HepG2 (cell line): Measurements from ENCODE around the gene DMTF1. TPM values are rescaled to one million over a fixed set of nuclear protein-coding genes. Genes with fewer than 3 reads are reported as not detected.

Experiments
- ATAC-seq: fragments of 200-7000 bp; cut with Tn5 transposase; 3 replicates; pipeline ENCODE4 v1.9.1; 2020; ENCODE audit warnings: mild to moderate bottlenecking, moderate library complexity
- BruUV-seq: library from RNA; stranded (reverse); fragments of 400-500 nt; replicated peaks from 2 replicates; lab custom pipeline; 2021; lab: Mats Ljungman, UMichigan
- CTCF ChIA-PET: fragments of 300-600 bp; formaldehyde crosslinking; extraction: SDS; loops from one replicate; lab custom pipeline; 2021; ENCODE audit warnings: low total read pairs, inconsistent platforms, low intra/inter-chr PET ratio; lab: Yijun Ruan, JAX
- POLR2A ChIA-PET: fragments of 350-600 bp; sonication (Branson Sonifier 250); formaldehyde crosslinking; loops from one replicate; lab custom pipeline; 2020; ENCODE audit warnings: antibody characterized with exemption, inconsistent platforms; lab: Yijun Ruan, JAX
- DNase-seq: peaks from one replicate; pipeline ENCODE4 v3.0.0-alpha.2; 2015; ENCODE audit warnings: low spot score
- FAIRE-seq: peaks from 3 replicates; lab custom pipeline; 2011; peaks lifted over from hg19 to GRCh38; lab: Jason Lieb, UNC
- H2AFZ ChIP-seq: one replicate; pipeline ENCODE4 v1.6.1; 2011; ENCODE audit warnings: low read length, inconsistent platforms
- H3K27ac ChIP-seq: fragments of 300-600 bp; 3 replicates; pipeline ENCODE4 v1.8.0; 2011; ENCODE audit warnings: mixed run types, mild to moderate bottlenecking, mixed read lengths, low read length, inconsistent platforms; ENCODE audit not compliant: insufficient read depth; ENCODE audit errors: extremely low read length
- H3K27me3 ChIP-seq, 2 experiments: fragments of 200-600 bp in 1 of 2; 2 replicates in 1 of 2; 3 replicates in 1 of 2; pipeline versions ENCODE4 v1.6.0 to v1.8.0; 2011; ENCODE audit warnings: low read length in 2 of 2, mild to moderate bottlenecking in 2 of 2, moderate library complexity in 2 of 2, inconsistent platforms in 1 of 2; ENCODE audit not compliant: insufficient read depth in 2 of 2, control insufficient read depth in 1 of 2
- H3K36me3 ChIP-seq, 2 experiments: fragments of 200-600 bp in 1 of 2; replicated peaks in 1 of 2; 2 replicates in 1 of 2; 3 replicates in 1 of 2; pipeline versions ENCODE4 v1.5.1 to v1.8.0; 2011; ENCODE audit warnings: low read length in 2 of 2, inconsistent platforms in 1 of 2; ENCODE audit not compliant: insufficient read depth in 2 of 2, control insufficient read depth in 1 of 2
- H3K4me1 ChIP-seq: 2 replicates; pipeline ENCODE4 v1.5.1; 2012; ENCODE audit warnings: low read length, inconsistent platforms; ENCODE audit not compliant: insufficient read depth
- H3K4me2 ChIP-seq: 2 replicates; pipeline ENCODE4 v1.6.0; 2011; ENCODE audit warnings: low read depth, low read length, inconsistent platforms
- H3K4me3 ChIP-seq, 3 experiments: fragments of 200-600 bp in 1 of 3; sonication (generic), shearing (Covaris generic) in 1 of 3; replicated peaks in 1 of 3; 2 replicates each; pipeline ENCODE4 v1.5.1; 2011 to 2016; ENCODE audit warnings: low read length in 3 of 3, inconsistent platforms in 2 of 3, low read depth in 2 of 3, mild to moderate bottlenecking in 2 of 3, control low read depth in 1 of 3, mixed read lengths in 1 of 3; ENCODE audit not compliant: insufficient read depth in 1 of 3
- H3K79me2 ChIP-seq: one replicate; pipeline ENCODE4 v1.6.1; 2011; ENCODE audit warnings: low read length, inconsistent platforms; ENCODE audit not compliant: insufficient read depth
- H3K9ac ChIP-seq: 2 replicates; pipeline ENCODE4 v1.6.0; 2011; ENCODE audit warnings: mild to moderate bottlenecking, low read depth, low read length, inconsistent platforms; ENCODE audit not compliant: insufficient read depth
- H3K9me3 ChIP-seq: 2 replicates; pipeline ENCODE4 v1.5.1; 2012; ENCODE audit warnings: mild to moderate bottlenecking, low read length
- H4K20me1 ChIP-seq: 2 replicates; pipeline ENCODE4 v1.6.0; 2011; ENCODE audit warnings: inconsistent platforms, mild to moderate bottlenecking, low read length, moderate library complexity; ENCODE audit not compliant: insufficient read depth
- ATF2 ChIP-seq: sonication (generic); formaldehyde crosslinking; IDR thresholded peaks from 2 replicates; pipeline ENCODE4 v1.4.0; 2020; ENCODE audit warnings: missing genetic modification reagents
- BRF2 ChIP-seq: sonication (generic); formaldehyde crosslinking; IDR thresholded peaks from 2 replicates; pipeline ENCODE4 v1.8.1; 2022; ENCODE audit warnings: mild to moderate bottlenecking, missing genetic modification reagents
- LCORL ChIP-seq, 2 experiments: fragments of 450-650 bp in 1 of 2; sonication (generic) in 1 of 2; formaldehyde crosslinking in 1 of 2; IDR thresholded peaks; 2 replicates each; pipeline versions ENCODE4 v1.5.0 to v1.6.1; 2017 to 2020; ENCODE audit warnings: antibody characterized with exemption in 1 of 2, missing genetic modification reagents in 1 of 2
- PCBP1 ChIP-seq: fragments of 200-400 bp; formaldehyde crosslinking; IDR thresholded peaks from 2 replicates; pipeline ENCODE4 v1.6.1; 2017; ENCODE audit warnings: mild to moderate bottlenecking, low read depth, low read length, borderline replicate concordance
- ZBTB26 ChIP-seq: IDR thresholded peaks from 2 replicates; pipeline ENCODE4 v1.6.1; 2016; ENCODE audit warnings: missing compliant biosample characterization, missing genetic modification reagents, borderline replicate concordance
- ZBTB8A ChIP-seq: sonication (generic); formaldehyde crosslinking; IDR thresholded peaks from 2 replicates; pipeline ENCODE4 v1.4.0; 2020; ENCODE audit warnings: mild to moderate bottlenecking, low read depth, missing genetic modification reagents, borderline replicate concordance
- ZNF124 ChIP-seq: sonication (generic); formaldehyde crosslinking; IDR thresholded peaks from 2 replicates; pipeline ENCODE4 v1.4.0; 2020; ENCODE audit warnings: missing genetic modification reagents
- ZNF747 ChIP-seq: sonication (generic); formaldehyde crosslinking; IDR thresholded peaks from 2 replicates; pipeline ENCODE4 v1.8.1; 2023; ENCODE audit warnings: missing genetic modification reagents, mild to moderate bottlenecking, borderline replicate concordance
- WGBS: methylation state at CpG from one replicate; pipeline ENCODE4 v1.1.6; 2017; ENCODE audit warnings: low lambda C conversion rate; 5-methylcytosine and 5-hydroxymethylcytosine counted together
- in situ Hi-C: cut with HindIII; loops from 2 replicates; pipeline ENCODE4 v1.10.0; 2017; ENCODE audit warnings: low pct_unique_long_range_greater_than_20kb; ENCODE audit not compliant: extremely low pct_ligation_motif_present
- intact Hi-C: fragments of 100-400 bp; cut with micrococcal nuclease; formaldehyde crosslinking; loops from one replicate; pipeline ENCODE4 v1.10.0; 2022; ENCODE audit not compliant: unreplicated experiment
- polyA plus RNA-seq, 8 experiments: library from polyadenylated mRNA; depleted of rRNA in 3 of 8; stranded (reverse) in 7 of 8; unstranded in 1 of 8; fragments of >200 nt; fragmentation: Illumina TruSeq in 4 of 8; extraction: Trizol in 4 of 8; gene quantifications; 2 replicates each; pipeline versions ENCODE4 v1.2.1 to v1.2.3, GENCODE V29; 2011 to 2016; ENCODE audit warnings: low read depth in 4 of 8, missing spikeins in 1 of 8, mixed read lengths in 1 of 8; ENCODE audit not compliant: insufficient read depth in 1 of 8
- total RNA-seq, 5 experiments: library from RNA; depleted of rRNA; stranded (reverse); fragments of >200 nt; fragmentation: Illumina TruSeq; extraction: Trizol; gene quantifications; 2 replicates each; pipeline ENCODE4 v1.2.3, GENCODE V29; 2016; ENCODE audit warnings: low read depth in 1 of 5

Gene DMTF1
- total and polyA plus RNA-seq, 2 of the 13 experiments (the other 11 are each of a cell fraction or from before 2014, with no cell fraction given): 45.8 to 132 TPM

GRCh38 chr7:87210506-87210905 is 58.3 kb downstream of the DMTF1 start (continued):
- no peak for TF ChIP-seq ATF2 (CRISPR knock-in tag)

GRCh38 chr7:87212498-87212897 is 60.2 kb downstream of the DMTF1 start:
- DNase-seq (no peak), ATAC-seq (no peak)
- no peaks in the 10 kb centered on the region for H3K9me3 ChIP-seq
- H3K36me3 ChIP-seq: peaks cover 1 to 9% of the 10 kb centered on the region in 2 experiments; a peak in 2 of 5 replicates
- H2AFZ ChIP-seq: no peak overlapping the region
- no peaks in the 10 kb centered on the region for H3K27me3 ChIP-seq
- peaks cover 23% of the 10 kb centered on the region for H3K4me1 ChIP-seq
- H3K9ac ChIP-seq: no peak overlapping the region
- ChIA-PET POLR2A (no interaction called here), CTCF (no interaction called here)
- H4K20me1 ChIP-seq: no peaks in the 10 kb centered on the region; the same call in 1 of the 2 replicates
- in situ Hi-C loops (no loop called here), intact Hi-C loops (no loop called here)
- peaks cover 10% of the 10 kb centered on the region for H3K79me2 ChIP-seq
- H3K27ac ChIP-seq: no peak overlapping the region
- H3K4me3 ChIP-seq: no peak overlapping the region
- H3K4me2 ChIP-seq: no peak overlapping the region
- WGBS: 100% methylated on average over 1 of the region's 1 CpG
- BruUV-seq: no TSS peak
- no peak for TF ChIP-seq ZBTB26 (CRISPR knock-in tag)
- no peak for TF ChIP-seq PCBP1
- no peak for TF ChIP-seq LCORL (IDR thresholded peaks at IDR 0.05)
- TF ChIP-seq LCORL (CRISPR knock-in tag; IDR thresholded peaks at IDR 0.05): no peak
- no peak for TF ChIP-seq ZNF124 (CRISPR knock-in tag)
- TF ChIP-seq BRF2 (CRISPR knock-in tag): no peak
- TF ChIP-seq ZNF747 (CRISPR knock-in tag): no peak
- TF ChIP-seq ZBTB8A (CRISPR knock-in tag): no peak
- TF ChIP-seq, all 625 proteins: peak for 0
- FAIRE-seq: no peak
